Adrenal gland (tissue), 5 donors: Measurements from ENCODE around the gene SSB.

Source experiments
- POLR2A ChIP-seq, 2 donors: fragments of 450-650 bp; IDR thresholded peaks; one replicate each; pipeline ENCODE4 v1.6.1; 2017; ENCODE audit warnings: antibody characterized with exemption in 2 of 2, mild to moderate bottlenecking in 2 of 2, moderate library complexity in 1 of 2
- TF ChIP-seq, protein P1 (sequence below), 6 experiments: fragments of 450-650 bp in 4 of 6; fragments of 200-600 bp in 2 of 6; sonication (generic) in 1 of 6; IDR thresholded peaks; 1 replicate in 5 of 6; 2 replicates in 1 of 6; pipeline versions ENCODE4 v1.5.1 to v1.8.0; 2016 to 2021; ENCODE audit warnings: antibody characterized with exemption in 6 of 6, mild to moderate bottlenecking in 2 of 6, moderate library complexity in 1 of 6
- donor health status: DM: no; HTN: no; CAD: no.

DNA sequence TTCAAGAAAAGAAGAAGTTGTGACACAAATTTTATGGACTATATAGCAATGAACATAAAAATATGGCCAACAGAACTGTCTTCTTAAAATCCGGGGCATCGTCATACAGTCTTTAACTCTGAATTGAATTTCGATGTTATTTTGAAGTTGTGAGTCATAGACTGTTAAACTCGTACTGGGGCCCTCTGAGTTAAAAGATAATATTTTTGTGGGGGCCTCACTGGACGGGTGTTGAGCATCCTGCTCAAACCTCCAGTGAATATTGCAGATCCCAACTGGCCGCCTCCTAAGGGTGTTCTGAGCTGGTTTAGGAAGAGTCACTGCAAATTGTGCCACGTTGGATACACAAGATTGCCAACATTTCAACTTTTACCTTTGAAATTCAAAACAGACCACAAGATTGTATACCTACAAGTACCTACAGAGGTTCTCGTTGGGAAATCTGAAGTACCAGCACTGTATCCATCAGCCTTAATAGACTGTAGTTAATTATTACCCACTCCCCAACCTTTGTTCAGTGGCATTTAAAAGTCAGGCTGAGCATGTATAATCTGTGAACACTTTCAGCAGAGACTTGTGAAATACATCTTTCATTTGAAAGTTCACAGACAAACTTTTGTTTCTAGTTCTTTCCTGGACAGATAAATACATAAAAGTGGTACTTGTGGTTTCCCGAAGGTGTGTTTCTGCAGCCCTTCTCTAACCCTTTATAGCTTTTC, 37.3 kb upstream of the SSB start:
- TF ChIP-seq, protein P1, sequence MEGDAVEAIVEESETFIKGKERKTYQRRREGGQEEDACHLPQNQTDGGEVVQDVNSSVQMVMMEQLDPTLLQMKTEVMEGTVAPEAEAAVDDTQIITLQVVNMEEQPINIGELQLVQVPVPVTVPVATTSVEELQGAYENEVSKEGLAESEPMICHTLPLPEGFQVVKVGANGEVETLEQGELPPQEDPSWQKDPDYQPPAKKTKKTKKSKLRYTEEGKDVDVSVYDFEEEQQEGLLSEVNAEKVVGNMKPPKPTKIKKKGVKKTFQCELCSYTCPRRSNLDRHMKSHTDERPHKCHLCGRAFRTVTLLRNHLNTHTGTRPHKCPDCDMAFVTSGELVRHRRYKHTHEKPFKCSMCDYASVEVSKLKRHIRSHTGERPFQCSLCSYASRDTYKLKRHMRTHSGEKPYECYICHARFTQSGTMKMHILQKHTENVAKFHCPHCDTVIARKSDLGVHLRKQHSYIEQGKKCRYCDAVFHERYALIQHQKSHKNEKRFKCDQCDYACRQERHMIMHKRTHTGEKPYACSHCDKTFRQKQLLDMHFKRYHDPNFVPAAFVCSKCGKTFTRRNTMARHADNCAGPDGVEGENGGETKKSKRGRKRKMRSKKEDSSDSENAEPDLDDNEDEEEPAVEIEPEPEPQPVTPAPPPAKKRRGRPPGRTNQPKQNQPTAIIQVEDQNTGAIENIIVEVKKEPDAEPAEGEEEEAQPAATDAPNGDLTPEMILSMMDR (IDR thresholded peaks at IDR 0.05), result no peak
- no peak for TF ChIP-seq POLR2A (IDR thresholded peaks at IDR 0.05)
